Stimulated activated CD8-positive, alpha-beta memory T cell treated with anti-CD3 and anti-CD28 coated beads, Interleukin-15, amount 100 ng/mL, for 4 hours (primary cell): Measurements from ENCODE around the gene HSDL1.

Experiments used
- DNase-seq, 2 donors: peaks; one replicate each; pipeline ENCODE4 v3.0.0-alpha.2; 2020; ENCODE audit warnings: low read depth in 2 of 2

The HSDL1 gene

GRCh38 chr16:84082110-84082509, 62.9 kb downstream of the HSDL1 start:
- no peak for DNase-seq

GRCh38 chr16:84081446-84081989, 63.5 kb downstream of the HSDL1 start:
- no peak for DNase-seq

GRCh38 chr16:84080813-84081212, 64.2 kb downstream of the HSDL1 start:
- DNase-seq = no peak

GRCh38 chr16:84080378-84080777, 64.6 kb downstream of the HSDL1 start:
- DNase-seq = no peak

- no peak for DNase-seq
These were observed 65.3 kb downstream of the HSDL1 start for GRCh38 chr16:84079664-84080063.

- DNase-seq = no peak
These were observed 69.6 kb downstream of the HSDL1 start for GRCh38 chr16:84075376-84075775.

GRCh38 chr16:84074721-84075120, 70.3 kb downstream of the HSDL1 start:
- no peak for DNase-seq
